GM12878 (cell line): ENCODE data around the gene SEMA5A. TPM values are rescaled to one million over a fixed set of nuclear protein-coding genes. Genes with fewer than 3 reads are reported as not detected.

Source experiments
- BCL11A ChIP-seq: IDR thresholded peaks from 2 replicates; pipeline ENCODE4 v1.6.1; 2011; ENCODE audit warnings: low read depth, low read length
- BCL3 ChIP-seq: IDR thresholded peaks from 2 replicates; pipeline ENCODE4 v1.6.1; 2011; ENCODE audit warnings: borderline replicate concordance, low read depth, mild to moderate bottlenecking, moderate library complexity, low read length; ENCODE audit not compliant: insufficient read depth, poor library complexity, severe bottlenecking
- BHLHE40 ChIP-seq, 2 experiments: fragments of 450-650 bp in 1 of 2; IDR thresholded peaks; 2 replicates each; pipeline ENCODE4 v1.6.1; 2011 to 2017; ENCODE audit warnings: low read depth in 2 of 2, borderline replicate concordance in 1 of 2, improper control_type of control experiment in 1 of 2, low read length in 1 of 2, mild to moderate bottlenecking in 1 of 2
- CBX3 ChIP-seq: fragments of 200-600 bp; sonication (generic); IDR thresholded peaks from 2 replicates; pipeline ENCODE4 v1.6.1; 2016; ENCODE audit warnings: low read depth, borderline replicate concordance
- CREB1 ChIP-seq: IDR thresholded peaks from 2 replicates; pipeline ENCODE4 v1.6.1; 2012; ENCODE audit warnings: low read depth, mild to moderate bottlenecking, inconsistent platforms
- EP300 ChIP-seq, 2 experiments: fragments of 150-350 bp in 1 of 2; IDR thresholded peaks; 2 replicates each; pipeline ENCODE4 v1.6.1; 2011 to 2012; ENCODE audit warnings: low read depth in 2 of 2, low read length in 2 of 2, borderline replicate concordance in 1 of 2, improper control_type of control experiment in 1 of 2, inconsistent platforms in 1 of 2; ENCODE audit not compliant: control insufficient read depth in 1 of 2
- ETV6 ChIP-seq, 2 experiments: fragments of 450-650 bp in 1 of 2; IDR thresholded peaks in 1 of 2; conservative IDR thresholded peaks in 1 of 2; 2 replicates each; pipeline ENCODE4 v1.6.1; 2014; ENCODE audit warnings: antibody characterized with exemption in 1 of 2, borderline replicate concordance in 1 of 2, low read depth in 1 of 2, mild to moderate bottlenecking in 1 of 2, moderate library complexity in 1 of 2
- HDGF ChIP-seq: fragments of 450-650 bp; IDR thresholded peaks from 2 replicates; pipeline ENCODE4 v1.6.1; 2016; ENCODE audit warnings: antibody characterized with exemption
- IKZF1 ChIP-seq: fragments of 450-650 bp; conservative IDR thresholded peaks from 2 replicates; pipeline ENCODE4 v1.6.1; 2017; ENCODE audit warnings: antibody characterized with exemption, mild to moderate bottlenecking
- IKZF2 ChIP-seq, 2 experiments: fragments of 450-650 bp; IDR thresholded peaks; 2 replicates each; pipeline ENCODE4 v1.6.1; 2017; ENCODE audit warnings: mild to moderate bottlenecking in 2 of 2, moderate library complexity in 2 of 2
- POLR2AphosphoS2 ChIP-seq: IDR thresholded peaks from 2 replicates; pipeline ENCODE4 v1.6.1; 2011; ENCODE audit warnings: low read depth, mild to moderate bottlenecking, low read length, improper control_type of control experiment, moderate library complexity
- RUNX3 ChIP-seq: IDR thresholded peaks from 2 replicates; pipeline ENCODE4 v1.6.1; 2012; ENCODE audit warnings: low read length, inconsistent platforms
- SP1 ChIP-seq: IDR thresholded peaks from one replicate; pipeline ENCODE4 v1.6.1; 2011; ENCODE audit warnings: low read depth, low read length
- SPI1 ChIP-seq: IDR thresholded peaks from 2 replicates; pipeline ENCODE4 v1.6.1; 2011; ENCODE audit warnings: low read depth, mild to moderate bottlenecking, low read length, moderate library complexity, borderline replicate concordance; ENCODE audit not compliant: insufficient read depth
- polyA plus RNA-seq, 11 experiments: library from polyadenylated mRNA; depleted of rRNA in 4 of 11; unstranded in 6 of 11; stranded (reverse) in 5 of 11; fragments of >200 nt; fragmentation: Nextera tagmentation in 4 of 11; fragmentation: Illumina TruSeq in 1 of 11; extraction: Ambion mirVana in 4 of 11; extraction: Trizol in 1 of 11; gene quantifications; 1 replicate in 1 of 11; 2 replicates in 10 of 11; pipeline versions ENCODE4 v1.2.1 to v1.2.3, GENCODE V29; 2011 to 2016; ENCODE audit warnings: inconsistent platforms in 2 of 11, missing spikeins in 2 of 11, low read depth in 1 of 11
- total RNA-seq, 4 experiments: library from RNA; depleted of rRNA in 3 of 4; stranded (reverse); fragments of >200 nt in 3 of 4; fragmentation: Illumina TruSeq in 1 of 4; extraction: Trizol in 1 of 4; gene quantifications; 2 replicates each; pipeline versions ENCODE4 v1.2.1 to v1.2.3, GENCODE V29; 2013 to 2021

The SEMA5A gene
- total and polyA plus RNA-seq, 10 of the 15 experiments (the other 5 are each of a cell fraction or from before 2014, with no cell fraction given): 0.03 to 2.4 (median 0.09) TPM; not detected in 1

GRCh38 chr5:9362600-9362999, 183.3 kb downstream of the SEMA5A start (continued):
- peak; percentile 64 for TF ChIP-seq RUNX3
- 0 out of 4 replicates have a peak, but pooled peaks of 1 of the 2 experiments have one; percentile 5 for TF ChIP-seq ETV6 (conservative IDR thresholded peaks at IDR 0.05 in 1 of 2, IDR thresholded peaks at IDR 0.05 in 1 of 2; ENCODE audit: borderline replicate concordance in 1 of 2, low read depth in 1 of 2)
- no peak for TF ChIP-seq HDGF
- TF ChIP-seq BCL3: peak; percentile 63
- peak; percentile 24 for TF ChIP-seq IKZF1
- TF ChIP-seq SP1: peak; percentile 9
- peak in 1 of 2 experiments; percentile 34; a peak in 1 of 4 replicates for TF ChIP-seq EP300 (IDR thresholded peaks at IDR 0.05; ENCODE audit: borderline replicate concordance in 1 of 2, control insufficient read depth in 1 of 2, low read depth in 2 of 2, low read length in 2 of 2)
- TF ChIP-seq SPI1: peak; percentile 77
- TF ChIP-seq POLR2AphosphoS2: no peak
- TF ChIP-seq BCL11A: peak; percentile 64; the same call in 1 of the 2 replicates
- TF ChIP-seq BHLHE40 (IDR thresholded peaks at IDR 0.05; ENCODE audit: borderline replicate concordance in 1 of 2, low read depth in 2 of 2, low read length in 1 of 2): no peak
- TF ChIP-seq CBX3: no peak
- peak; percentile 34 to 63 for TF ChIP-seq IKZF2 (IDR thresholded peaks at IDR 0.05)
- TF ChIP-seq CREB1: 0 out of 2 replicates have a peak, but pooled peaks have one; percentile 1
- TF ChIP-seq, all 136 proteins: peak for 18
